Measurements from ENCODE around the gene LETMD1.
A peak's percentile ranks its signal among the peaks of the same experiment; 100 is the strongest.

The LETMD1 gene

DNA sequence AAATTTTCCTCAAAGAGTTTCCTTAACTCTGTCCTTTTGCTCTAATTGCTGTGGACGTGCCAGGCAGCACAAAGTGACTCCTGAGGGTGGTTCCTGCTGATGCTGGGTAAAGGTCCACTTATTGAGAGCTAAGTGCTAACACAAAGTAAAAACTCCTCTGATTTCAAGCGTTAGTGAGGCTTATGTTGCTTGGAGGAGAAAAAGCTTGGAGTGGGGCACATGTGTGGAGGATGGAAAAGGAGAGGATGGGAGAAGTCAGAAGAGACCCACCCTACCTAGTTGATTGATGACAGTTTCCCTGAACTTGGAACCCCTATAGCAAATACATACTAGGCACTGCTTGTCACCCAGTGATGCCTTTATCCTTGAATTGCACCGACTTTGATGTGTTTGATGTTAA is 11.8 kb upstream of the LETMD1 start:
- Histone ChIP-seq H3K4me3 (ENCODE audit: low read depth in 1 of 2, low read length in 2 of 2) (no peak overlapping the region), H3K9ac (ENCODE audit: low read depth, low read length) (no peak overlapping the region), H3K9me3 (ENCODE audit: insufficient read depth, low read length, severe bottlenecking) (no peaks in the 10 kb centered on the region), H3K79me2 (ENCODE audit: insufficient read depth, low read length) (no peaks in the 10 kb centered on the region), H2AFZ (ENCODE audit: low read depth, low read length) (no peak overlapping the region), H3K36me3 (ENCODE audit: insufficient read depth, low read length) (no peaks in the 10 kb centered on the region), H3K4me2 (ENCODE audit: insufficient read depth, low read length) (no peak overlapping the region), H3K27me3 (ENCODE audit: insufficient read depth, low read length, poor library complexity) (no peaks in the 10 kb centered on the region), H4K20me1 (ENCODE audit: insufficient read depth, low read length) (no peaks in the 10 kb centered on the region), H3K27ac (ENCODE audit: low read length) (no peak overlapping the region), H3K4me1 (ENCODE audit: insufficient read depth, low read length) (no peaks in the 10 kb centered on the region)
- DNase-seq: no peak
- TF ChIP-seq, protein P1, sequence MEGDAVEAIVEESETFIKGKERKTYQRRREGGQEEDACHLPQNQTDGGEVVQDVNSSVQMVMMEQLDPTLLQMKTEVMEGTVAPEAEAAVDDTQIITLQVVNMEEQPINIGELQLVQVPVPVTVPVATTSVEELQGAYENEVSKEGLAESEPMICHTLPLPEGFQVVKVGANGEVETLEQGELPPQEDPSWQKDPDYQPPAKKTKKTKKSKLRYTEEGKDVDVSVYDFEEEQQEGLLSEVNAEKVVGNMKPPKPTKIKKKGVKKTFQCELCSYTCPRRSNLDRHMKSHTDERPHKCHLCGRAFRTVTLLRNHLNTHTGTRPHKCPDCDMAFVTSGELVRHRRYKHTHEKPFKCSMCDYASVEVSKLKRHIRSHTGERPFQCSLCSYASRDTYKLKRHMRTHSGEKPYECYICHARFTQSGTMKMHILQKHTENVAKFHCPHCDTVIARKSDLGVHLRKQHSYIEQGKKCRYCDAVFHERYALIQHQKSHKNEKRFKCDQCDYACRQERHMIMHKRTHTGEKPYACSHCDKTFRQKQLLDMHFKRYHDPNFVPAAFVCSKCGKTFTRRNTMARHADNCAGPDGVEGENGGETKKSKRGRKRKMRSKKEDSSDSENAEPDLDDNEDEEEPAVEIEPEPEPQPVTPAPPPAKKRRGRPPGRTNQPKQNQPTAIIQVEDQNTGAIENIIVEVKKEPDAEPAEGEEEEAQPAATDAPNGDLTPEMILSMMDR (IDR thresholded peaks at IDR 0.05; ENCODE audit: borderline replicate concordance, extremely low read depth, low read length, poor library complexity, severe bottlenecking): no peak
- TF ChIP-seq EZH2 (IDR thresholded peaks at IDR 0.05; ENCODE audit: borderline replicate concordance, low read depth, low read length, severe bottlenecking): no peak
- no peak for ATAC-seq (ENCODE audit: insufficient read depth, low read depth)

DNA sequence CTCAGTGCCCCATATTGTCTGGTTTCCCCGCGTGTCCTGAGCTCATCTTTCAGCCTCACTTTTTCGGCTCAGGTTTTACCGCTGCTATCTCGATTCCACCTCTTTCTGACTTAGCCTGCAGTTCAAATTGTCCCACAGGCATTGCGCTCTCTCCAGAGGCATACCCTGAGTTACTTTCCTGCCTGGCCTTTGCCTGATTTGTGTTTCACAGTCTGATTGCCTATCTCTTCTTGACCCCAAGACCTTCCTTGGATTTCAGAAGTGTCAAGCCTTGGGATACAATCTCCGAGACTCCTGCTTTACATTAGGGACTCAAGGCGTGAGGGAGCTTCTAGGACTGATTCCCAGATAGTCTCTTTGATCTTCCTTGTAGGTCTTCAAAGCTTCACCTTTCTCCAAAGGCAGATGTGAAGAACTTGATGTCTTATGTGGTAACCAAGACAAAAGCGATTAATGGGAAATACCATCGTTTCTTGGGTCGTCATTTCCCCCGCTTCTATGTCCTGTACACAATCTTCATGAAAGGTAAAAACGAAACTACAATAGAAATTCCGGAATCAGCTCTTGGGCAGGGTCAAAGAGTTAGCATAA is 629 bp downstream of the LETMD1 start:
- H3K79me2 ChIP-seq (ENCODE audit: insufficient read depth, low read length): peaks cover 27% of the 10 kb centered on the region
- H3K4me3 ChIP-seq (ENCODE audit: low read depth in 1 of 2, low read length in 2 of 2): peak overlapping the region; percentile 70 to 72
- H3K4me2 ChIP-seq (ENCODE audit: insufficient read depth, low read length): peak overlapping the region; percentile 87
- no peak for ATAC-seq (ENCODE audit: insufficient read depth, low read depth)
- peaks cover 21% of the 10 kb centered on the region for H3K36me3 ChIP-seq (ENCODE audit: insufficient read depth, low read length)
- no peaks in the 10 kb centered on the region for H3K9me3 ChIP-seq (ENCODE audit: insufficient read depth, low read length, severe bottlenecking)
- peaks cover 33% of the 10 kb centered on the region for H3K4me1 ChIP-seq (ENCODE audit: insufficient read depth, low read length)
- no peaks in the 10 kb centered on the region for H3K27me3 ChIP-seq (ENCODE audit: insufficient read depth, low read length, poor library complexity)
- TF ChIP-seq EZH2 (IDR thresholded peaks at IDR 0.05; ENCODE audit: borderline replicate concordance, low read depth, low read length, severe bottlenecking): no peak
- H3K9ac ChIP-seq (ENCODE audit: low read depth, low read length): peak overlapping the region; percentile 79
- peak overlapping the region; percentile 97 for H3K27ac ChIP-seq (ENCODE audit: low read length)
- DNase-seq: peak; percentile 24
- no peaks in the 10 kb centered on the region; the same call in 1 of the 2 replicates for H4K20me1 ChIP-seq (ENCODE audit: insufficient read depth, low read length)
- peak overlapping the region; percentile 81 for H2AFZ ChIP-seq (ENCODE audit: low read depth, low read length)

DNA sequence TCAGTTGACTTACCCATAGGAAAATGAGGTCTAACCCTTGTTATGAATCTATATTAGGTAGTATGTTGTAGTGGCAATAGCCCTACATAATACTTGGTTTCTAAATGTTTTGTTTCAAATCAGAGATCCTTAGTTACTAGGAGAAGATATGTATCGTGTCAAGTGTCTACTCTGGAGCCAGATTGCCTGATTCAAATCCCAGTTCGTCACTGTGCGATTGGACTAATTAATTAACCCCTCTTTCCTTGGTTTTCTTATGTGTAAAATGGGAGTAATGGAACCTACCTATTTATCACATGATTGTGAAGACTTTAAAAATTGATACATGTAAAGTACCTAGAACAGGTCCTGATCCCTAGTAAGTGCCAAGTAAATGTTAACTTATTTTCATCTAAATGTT is 1.4 kb downstream of the LETMD1 start:
- Histone ChIP-seq H3K27me3 (ENCODE audit: insufficient read depth, low read length, poor library complexity) (no peaks in the 10 kb centered on the region), H3K9ac (ENCODE audit: low read depth, low read length) (peak overlapping the region; percentile 79), H3K27ac (ENCODE audit: low read length) (peak overlapping the region; percentile 97), H2AFZ (ENCODE audit: low read depth, low read length) (no peak overlapping the region), H3K9me3 (ENCODE audit: insufficient read depth, low read length, severe bottlenecking) (no peaks in the 10 kb centered on the region), H3K4me3 (ENCODE audit: low read depth in 1 of 2, low read length in 2 of 2) (peak overlapping the region; percentile 70 to 72; a peak in 3 of 4 replicates), H3K36me3 (ENCODE audit: insufficient read depth, low read length) (peaks cover 29% of the 10 kb centered on the region), H3K4me2 (ENCODE audit: insufficient read depth, low read length) (peak overlapping the region; percentile 87), H4K20me1 (ENCODE audit: insufficient read depth, low read length) (no peaks in the 10 kb centered on the region; the same call in 1 of the 2 replicates), H3K79me2 (ENCODE audit: insufficient read depth, low read length) (peaks cover 27% of the 10 kb centered on the region), H3K4me1 (ENCODE audit: insufficient read depth, low read length) (peaks cover 33% of the 10 kb centered on the region)
- TF ChIP-seq, protein P1 (IDR thresholded peaks at IDR 0.05; ENCODE audit: borderline replicate concordance, extremely low read depth, low read length, poor library complexity, severe bottlenecking): no peak
- TF ChIP-seq EZH2 (IDR thresholded peaks at IDR 0.05; ENCODE audit: borderline replicate concordance, low read depth, low read length, severe bottlenecking): no peak
- ATAC-seq (ENCODE audit: insufficient read depth, low read depth) (no peak), DNase-seq (no peak)

DNA sequence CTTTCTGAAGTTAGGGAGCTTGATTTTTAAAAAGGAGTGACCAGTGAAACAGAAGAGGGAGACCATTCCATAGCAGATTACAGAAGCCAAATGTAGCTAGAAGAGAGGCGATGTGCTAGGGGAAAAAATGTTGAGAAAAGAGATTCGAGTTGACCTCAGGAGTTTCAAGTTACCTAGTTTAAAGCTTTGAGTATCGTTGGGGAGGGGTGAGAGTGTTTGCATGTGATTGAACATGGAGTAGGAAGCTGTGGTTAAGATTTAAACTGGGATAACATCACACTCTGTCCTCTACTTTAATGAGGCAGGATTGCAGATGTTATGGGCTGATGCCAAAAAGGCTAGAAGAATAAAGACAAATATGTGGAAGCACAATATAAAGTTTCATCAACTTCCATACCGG is 3.7 kb downstream of the LETMD1 start:
- DNase-seq (peak; percentile 20), ATAC-seq (ENCODE audit: insufficient read depth, low read depth) (no peak)
- peaks cover 49% of the 10 kb centered on the region for H3K36me3 ChIP-seq (ENCODE audit: insufficient read depth, low read length)
- no peaks in the 10 kb centered on the region for H3K27me3 ChIP-seq (ENCODE audit: insufficient read depth, low read length, poor library complexity)
- H3K9ac ChIP-seq (ENCODE audit: low read depth, low read length): no peak overlapping the region
- no peak overlapping the region for H2AFZ ChIP-seq (ENCODE audit: low read depth, low read length)
- no peak overlapping the region for H3K4me2 ChIP-seq (ENCODE audit: insufficient read depth, low read length)
- H4K20me1 ChIP-seq (ENCODE audit: insufficient read depth, low read length): no peaks in the 10 kb centered on the region; the same call in 1 of the 2 replicates
- no peak overlapping the region; the same call in 1 of the 2 replicates for H3K27ac ChIP-seq (ENCODE audit: low read length)
- H3K4me1 ChIP-seq (ENCODE audit: insufficient read depth, low read length): peaks cover 31% of the 10 kb centered on the region
- TF ChIP-seq EZH2 (IDR thresholded peaks at IDR 0.05; ENCODE audit: borderline replicate concordance, low read depth, low read length, severe bottlenecking): no peak
- H3K9me3 ChIP-seq (ENCODE audit: insufficient read depth, low read length, severe bottlenecking): no peaks in the 10 kb centered on the region
- H3K79me2 ChIP-seq (ENCODE audit: insufficient read depth, low read length): peaks cover 27% of the 10 kb centered on the region
- H3K4me3 ChIP-seq (ENCODE audit: low read depth in 1 of 2, low read length in 2 of 2): no peak overlapping the region

Measured in DND-41 (cell line).